PC-9 (cell line): ENCODE measurements around the gene GSG1L2. TPM values are rescaled to one million over a fixed set of nuclear protein-coding genes. Genes with fewer than 3 reads are reported as not detected.

Experiments
- BruUV-seq: library from RNA; stranded (reverse); fragments of 400-500 nt; replicated peaks from 2 replicates; lab custom pipeline; 2021; lab: Mats Ljungman, UMichigan
- CTCF ChIA-PET: fragments of 300-600 bp; sonication (Branson Sonifier 250); formaldehyde crosslinking; loops from one replicate; lab custom pipeline; 2022; ENCODE audit warnings: antibody characterized with exemption; lab: Charles Lee
- POLR2A ChIA-PET: fragments of 300-600 bp; sonication (Branson Sonifier 250); formaldehyde crosslinking; loops from one replicate; lab custom pipeline; 2022; ENCODE audit warnings: antibody characterized with exemption; ENCODE audit not compliant: unreplicated experiment; lab: Charles Lee
- DNase-seq, 2 experiments: peaks; one replicate each; pipeline versions ENCODE4 v3.0.0 to v3.0.0-alpha.2; 2015 to 2022; ENCODE audit warnings: mixed read lengths in 1 of 2
- H2AFZ ChIP-seq: fragments of 200-600 bp; sonication (generic); 2 replicates; pipeline ENCODE4 v1.8.1; 2017; ENCODE audit warnings: antibody characterized with exemption
- H3F3A ChIP-seq: fragments of 200-600 bp; sonication (generic); 2 replicates; pipeline ENCODE4 v1.8.1; 2017; ENCODE audit warnings: antibody characterized with exemption, mild to moderate bottlenecking, low read depth; ENCODE audit not compliant: insufficient read depth
- H3K27ac ChIP-seq: fragments of 200-600 bp; sonication (generic); 2 replicates; pipeline ENCODE4 v1.6.1; 2016; ENCODE audit warnings: mixed run types
- H3K27me3 ChIP-seq: fragments of 200-600 bp; sonication (generic); 2 replicates; pipeline ENCODE4 v1.6.1; 2016; ENCODE audit warnings: low read depth, mixed run types; ENCODE audit not compliant: insufficient read depth
- H3K36me3 ChIP-seq: fragments of 200-600 bp; sonication (generic); 2 replicates; pipeline ENCODE4 v1.6.1; 2016; ENCODE audit warnings: low read depth, mixed run types
- H3K4me1 ChIP-seq: fragments of 200-600 bp; sonication (generic); replicated peaks from 2 replicates; pipeline ENCODE4 v1.6.1; 2016; ENCODE audit warnings: mixed run types; ENCODE audit not compliant: insufficient read depth
- H3K4me2 ChIP-seq: fragments of 200-600 bp; sonication (generic); 2 replicates; pipeline ENCODE4 v1.6.1; 2017; ENCODE audit warnings: mixed run types
- H3K4me3 ChIP-seq: fragments of 200-600 bp; sonication (generic); 2 replicates; pipeline ENCODE4 v1.6.1; 2016; ENCODE audit warnings: mixed run types
- H3K79me2 ChIP-seq: fragments of 200-600 bp; sonication (generic); 2 replicates; pipeline ENCODE4 v1.6.1; 2017; ENCODE audit warnings: low read depth, mixed run types
- H3K9me2 ChIP-seq: fragments of 200-600 bp; sonication (generic); 2 replicates; pipeline ENCODE4 v1.8.1; 2017; ENCODE audit warnings: mild to moderate bottlenecking; ENCODE audit not compliant: insufficient read depth
- H3K9me3 ChIP-seq: fragments of 200-600 bp; sonication (generic); 2 replicates; pipeline ENCODE4 v1.8.1; 2016; ENCODE audit warnings: low read depth; ENCODE audit not compliant: insufficient read depth
- H4K20me1 ChIP-seq: fragments of 200-600 bp; sonication (generic); 2 replicates; pipeline ENCODE4 v1.8.1; 2017; ENCODE audit not compliant: insufficient read depth
- EZH2 ChIP-seq: fragments of 200-600 bp; sonication (generic); IDR thresholded peaks from 2 replicates; pipeline ENCODE4 v1.8.0; 2017; ENCODE audit warnings: antibody characterized with exemption, low read depth
- intact Hi-C: fragments of 100-400 bp; cut with micrococcal nuclease; formaldehyde crosslinking; loops from one replicate; pipeline ENCODE4 v1.10.0; 2022; ENCODE audit not compliant: unreplicated experiment
- total RNA-seq: library from RNA; stranded (reverse); gene quantifications from 2 replicates; pipeline ENCODE4 v1.2.3, GENCODE V29; 2021
- TF ChIP-seq, protein P1 (sequence below): fragments of 200-600 bp; sonication (generic); conservative IDR thresholded peaks from 2 replicates; pipeline ENCODE4 v1.6.1; 2017; ENCODE audit warnings: mixed run types, antibody characterized with exemption, mild to moderate bottlenecking, moderate library complexity

GSG1L2 gene
- total RNA-seq, 1 experiment from 2014 or later = not detected

DNA sequence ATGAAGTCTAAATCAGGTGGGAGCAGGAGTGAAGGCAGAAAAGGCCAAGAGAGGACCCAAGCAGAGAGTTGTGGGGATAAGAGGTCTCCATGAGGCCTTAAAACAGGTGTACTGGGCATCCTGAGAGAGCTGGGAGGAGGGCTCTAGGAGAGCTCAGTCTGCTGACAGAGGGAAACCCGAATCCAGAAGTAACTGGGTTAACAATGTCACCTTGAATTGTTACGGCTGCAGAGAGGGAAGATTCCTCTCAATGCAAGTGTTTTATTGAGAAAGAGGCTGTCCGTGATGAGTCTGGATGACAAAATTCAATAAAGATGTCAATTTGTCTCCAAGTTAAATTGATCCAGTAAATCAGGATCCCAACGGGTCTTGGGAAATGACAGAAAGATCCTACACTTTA lies 38.8 kb downstream of the GSG1L2 start:
- no TSS peak for BruUV-seq
- no peak for DNase-seq
- POLR2A ChIA-PET = interaction anchor here (0.6 kb wide), 1 partner anchor 319 kb away, joined by 9 read pairs; no protein-coding TSS in a partner anchor
- Histone ChIP-seq H4K20me1 (no peaks in the 10 kb centered on the region), H3K4me2 (no peak overlapping the region), H3K27ac (no peak overlapping the region), H3K4me1 (no peaks in the 10 kb centered on the region), H2AFZ (no peak overlapping the region), H3F3A (no peaks in the 10 kb centered on the region), H3K4me3 (no peak overlapping the region), H3K79me2 (no peaks in the 10 kb centered on the region), H3K27me3 (no peaks in the 10 kb centered on the region), H3K36me3 (no peaks in the 10 kb centered on the region), H3K9me3 (no peaks in the 10 kb centered on the region), H3K9me2 (no peaks in the 10 kb centered on the region)
- intact Hi-C loops = no loop called here
- CTCF ChIA-PET = no interaction called here
- no peak for TF ChIP-seq EZH2
- TF ChIP-seq, protein P1, sequence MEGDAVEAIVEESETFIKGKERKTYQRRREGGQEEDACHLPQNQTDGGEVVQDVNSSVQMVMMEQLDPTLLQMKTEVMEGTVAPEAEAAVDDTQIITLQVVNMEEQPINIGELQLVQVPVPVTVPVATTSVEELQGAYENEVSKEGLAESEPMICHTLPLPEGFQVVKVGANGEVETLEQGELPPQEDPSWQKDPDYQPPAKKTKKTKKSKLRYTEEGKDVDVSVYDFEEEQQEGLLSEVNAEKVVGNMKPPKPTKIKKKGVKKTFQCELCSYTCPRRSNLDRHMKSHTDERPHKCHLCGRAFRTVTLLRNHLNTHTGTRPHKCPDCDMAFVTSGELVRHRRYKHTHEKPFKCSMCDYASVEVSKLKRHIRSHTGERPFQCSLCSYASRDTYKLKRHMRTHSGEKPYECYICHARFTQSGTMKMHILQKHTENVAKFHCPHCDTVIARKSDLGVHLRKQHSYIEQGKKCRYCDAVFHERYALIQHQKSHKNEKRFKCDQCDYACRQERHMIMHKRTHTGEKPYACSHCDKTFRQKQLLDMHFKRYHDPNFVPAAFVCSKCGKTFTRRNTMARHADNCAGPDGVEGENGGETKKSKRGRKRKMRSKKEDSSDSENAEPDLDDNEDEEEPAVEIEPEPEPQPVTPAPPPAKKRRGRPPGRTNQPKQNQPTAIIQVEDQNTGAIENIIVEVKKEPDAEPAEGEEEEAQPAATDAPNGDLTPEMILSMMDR = no peak

DNA sequence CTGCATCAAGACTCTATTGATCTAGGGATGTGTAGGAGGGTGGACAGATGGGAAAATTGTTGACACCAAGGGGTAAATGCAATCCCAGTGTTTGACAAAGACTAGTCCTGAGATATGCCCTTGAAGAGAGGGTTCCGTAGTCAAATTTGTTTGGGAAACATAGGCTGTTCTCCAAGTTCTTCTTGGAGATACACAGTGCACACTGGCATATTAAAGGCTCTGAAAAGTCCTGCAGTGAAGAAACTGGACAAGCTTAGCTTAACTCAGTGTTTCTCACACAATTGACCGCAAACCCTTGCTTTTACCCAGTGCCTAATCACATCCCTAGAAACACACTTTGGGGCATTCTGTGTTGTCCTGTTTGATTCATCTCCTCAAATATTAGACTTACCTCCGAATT lies 41.3 kb downstream of the GSG1L2 start:
- no peak for DNase-seq
- intact Hi-C loops = no loop called here
- Histone ChIP-seq H2AFZ (no peak overlapping the region), H3K36me3 (no peaks in the 10 kb centered on the region), H3K4me2 (no peak overlapping the region), H3K4me3 (no peak overlapping the region), H3K4me1 (no peaks in the 10 kb centered on the region), H3K27me3 (no peaks in the 10 kb centered on the region), H3K79me2 (no peaks in the 10 kb centered on the region), H4K20me1 (no peaks in the 10 kb centered on the region), H3F3A (no peaks in the 10 kb centered on the region), H3K9me2 (no peaks in the 10 kb centered on the region), H3K9me3 (no peaks in the 10 kb centered on the region), H3K27ac (no peak overlapping the region)
- ChIA-PET POLR2A (no interaction called here), CTCF (no interaction called here)
- no TSS peak for BruUV-seq
- no peak for TF ChIP-seq EZH2
- TF ChIP-seq, protein P1 = no peak

DNA sequence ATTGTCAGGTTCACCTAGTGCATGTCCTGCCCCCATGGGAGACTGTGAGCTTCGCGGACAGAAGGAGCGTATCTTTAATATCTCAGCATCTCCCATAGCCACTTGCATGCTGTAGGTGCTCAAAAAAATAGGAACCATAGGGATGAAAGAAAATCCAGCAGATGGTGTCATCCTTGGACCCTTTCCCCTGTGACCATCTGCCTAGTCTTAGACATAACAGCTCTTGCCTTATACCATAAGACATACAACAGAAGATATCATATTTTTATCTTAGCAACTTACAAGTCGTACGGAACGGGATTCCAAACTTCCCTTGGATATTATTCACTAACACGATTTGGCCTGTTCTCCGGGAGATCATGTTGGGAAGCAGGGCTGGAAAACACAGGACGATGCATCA lies 45.0 kb downstream of the GSG1L2 start:
- Histone ChIP-seq H3K9me2 (no peaks in the 10 kb centered on the region), H3K9me3 (no peaks in the 10 kb centered on the region)
- no TSS peak for BruUV-seq

More for the DNA sequence above, 45.0 kb downstream of the GSG1L2 start:
- no peak overlapping the region for H2AFZ ChIP-seq
- no peaks in the 10 kb centered on the region for H3K4me1 ChIP-seq
- intact Hi-C loops = no loop called here
- no peak for DNase-seq
- ChIA-PET CTCF (no interaction called here), POLR2A (no interaction called here)
- H3K27ac ChIP-seq = no peak overlapping the region
- H3K36me3 ChIP-seq = no peaks in the 10 kb centered on the region
- TF ChIP-seq, protein P1 = no peak
- no peak for TF ChIP-seq EZH2
- no peaks in the 10 kb centered on the region for H3K79me2 ChIP-seq
- no peaks in the 10 kb centered on the region for H3K27me3 ChIP-seq
- H3K4me3 ChIP-seq = no peak overlapping the region
- H3F3A ChIP-seq = no peaks in the 10 kb centered on the region
- no peaks in the 10 kb centered on the region for H4K20me1 ChIP-seq
- H3K4me2 ChIP-seq = no peak overlapping the region
